Activated naive CD4-positive, alpha-beta T cell treated with anti-CD3 and anti-CD28 coated beads, Interleukin-2, amount 50 U/mL, for 72 hours (primary cell): ENCODE data around the gene SDC1. TPM values are rescaled to one million over a fixed set of nuclear protein-coding genes. Genes with fewer than 3 reads are reported as not detected.

ENCODE experiments used
- ATAC-seq, 2 donors: fragments of 150-1000 bp; cut with Tn5 transposase; 2 replicates each; pipeline ENCODE4 v1.10.0; 2021; ENCODE audit warnings: mild to moderate bottlenecking in 2 of 2, moderate library complexity in 2 of 2
- DNase-seq, 2 donors: peaks; one replicate each; pipeline ENCODE4 v3.0.0; 2021 to 2022; ENCODE audit warnings: low spot score in 2 of 2
- H3K27ac Mint-ChIP-seq, 2 donors: one replicate each; pipeline ENCODE4 v1.8.0; 2022; ENCODE audit warnings: mild to moderate bottlenecking in 2 of 2, mixed read lengths in 2 of 2
- H3K36me3 Mint-ChIP-seq, 2 donors: one replicate each; pipeline ENCODE4 v1.8.0; 2022; ENCODE audit warnings: mixed read lengths in 2 of 2
- H3K9me3 Mint-ChIP-seq, 2 donors: one replicate each; pipeline ENCODE4 v1.8.0; 2022; ENCODE audit warnings: mixed read lengths in 2 of 2
- total RNA-seq, 2 donors: library from RNA; stranded (reverse); gene quantifications; one replicate each; pipeline ENCODE4 v1.2.3, GENCODE V29; 2022

The SDC1 gene
- total RNA-seq, 2 donors from 2014 or later = 0.11 to 0.41 TPM

- no peak for DNase-seq
- no peak for ATAC-seq
- Mint-ChIP-seq H3K36me3 (no peaks in the 10 kb centered on the region), H3K27ac (no peak overlapping the region), H3K9me3 (no peaks in the 10 kb centered on the region)
Measured at GRCh38 chr2:20219763-20220380, 5.1 kb downstream of the SDC1 start.

DNA sequence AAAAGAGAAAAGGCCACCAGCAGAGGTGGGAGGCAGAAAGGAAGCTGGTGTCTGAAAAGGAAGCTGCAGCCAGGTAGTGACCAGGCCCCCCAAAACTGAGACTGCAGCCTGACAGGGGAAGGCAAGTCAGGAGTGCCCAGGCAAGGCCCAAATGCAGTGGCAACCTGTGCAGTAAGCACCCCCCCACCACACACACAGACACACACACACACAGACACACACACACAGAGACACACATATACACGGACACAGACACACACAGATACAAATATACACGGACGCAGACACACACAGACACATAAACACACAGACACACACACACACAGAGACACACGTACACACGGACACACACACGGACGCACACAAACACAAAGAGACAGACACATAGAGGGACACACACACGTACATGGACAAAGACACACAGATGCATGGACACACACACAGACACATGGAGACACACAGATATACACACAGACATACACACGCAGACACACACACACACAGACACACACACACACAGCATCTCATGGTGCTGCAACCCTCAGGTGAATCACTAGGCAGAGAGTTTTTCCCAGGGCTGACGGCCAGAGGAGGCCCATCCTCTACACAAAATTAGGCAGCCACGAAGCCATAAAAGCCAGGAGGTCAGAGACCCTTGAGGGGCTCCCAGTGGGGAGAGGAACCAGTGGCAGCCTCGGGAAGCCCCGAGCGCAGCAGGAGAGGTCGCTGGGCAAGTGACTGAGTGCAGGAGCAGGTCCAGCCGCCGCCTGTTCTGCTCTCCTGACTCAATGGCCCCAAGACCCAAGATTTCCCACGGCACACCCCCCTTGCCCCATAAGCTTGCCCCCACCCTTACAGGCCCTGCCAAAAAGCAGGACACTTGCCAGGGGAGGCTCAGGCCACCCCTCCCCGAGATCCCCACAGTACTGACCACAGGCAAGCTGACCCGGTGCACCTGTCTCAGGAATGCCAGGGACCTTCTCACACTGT, 6.3 kb downstream of the SDC1 start:
- H3K9me3 Mint-ChIP-seq = no peaks in the 10 kb centered on the region
- DNase-seq (no peak), ATAC-seq (no peak)
- no peak overlapping the region for H3K27ac Mint-ChIP-seq
- H3K36me3 Mint-ChIP-seq = no peaks in the 10 kb centered on the region

DNA sequence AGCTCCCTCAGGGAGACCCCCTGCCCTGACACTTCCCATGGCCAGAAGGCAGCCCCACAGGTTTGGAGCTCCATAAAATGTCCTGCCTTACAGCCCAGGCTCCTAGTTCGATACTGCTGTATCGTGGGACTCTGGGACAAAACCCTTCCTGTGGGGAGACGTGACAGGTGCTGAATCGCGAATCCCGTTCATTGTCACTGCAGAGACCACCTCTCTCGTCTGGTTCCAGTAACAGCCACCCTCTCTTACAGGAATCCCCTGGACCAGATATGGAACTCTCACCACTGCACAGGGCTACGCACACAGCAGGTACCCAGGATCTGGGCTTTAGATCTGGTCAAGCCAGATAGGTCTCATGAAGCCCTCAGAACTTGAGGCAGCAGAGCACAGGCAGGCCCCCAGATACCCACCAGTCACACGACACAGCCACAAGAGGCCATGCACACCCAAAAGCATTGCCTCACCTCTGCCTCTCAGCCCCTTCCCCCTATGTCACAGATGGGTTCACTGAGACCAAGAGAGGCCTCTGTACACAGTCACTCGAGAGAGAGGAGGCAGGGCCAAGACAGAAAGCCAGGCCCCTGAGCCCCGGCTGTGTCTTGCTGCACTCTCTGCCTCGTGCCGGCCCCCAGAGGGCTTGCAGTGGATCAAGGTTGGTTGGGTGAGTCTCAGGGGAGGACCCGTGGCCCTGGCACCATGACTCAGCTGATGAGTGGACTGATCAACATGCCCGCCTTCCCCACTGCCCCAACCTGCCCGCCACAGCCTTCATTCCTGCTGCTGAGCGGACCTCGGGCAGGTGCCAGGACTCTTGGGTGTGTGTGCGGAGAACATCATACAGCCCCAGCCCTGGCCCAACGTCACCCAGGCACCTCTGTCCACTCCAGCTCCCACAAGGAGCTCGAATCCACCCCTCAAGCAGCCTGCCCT, 7.6 kb downstream of the SDC1 start:
- H3K36me3 Mint-ChIP-seq = no peaks in the 10 kb centered on the region
- ATAC-seq = no peak
- DNase-seq = no peak
- no peak overlapping the region for H3K27ac Mint-ChIP-seq
- no peaks in the 10 kb centered on the region for H3K9me3 Mint-ChIP-seq

DNA sequence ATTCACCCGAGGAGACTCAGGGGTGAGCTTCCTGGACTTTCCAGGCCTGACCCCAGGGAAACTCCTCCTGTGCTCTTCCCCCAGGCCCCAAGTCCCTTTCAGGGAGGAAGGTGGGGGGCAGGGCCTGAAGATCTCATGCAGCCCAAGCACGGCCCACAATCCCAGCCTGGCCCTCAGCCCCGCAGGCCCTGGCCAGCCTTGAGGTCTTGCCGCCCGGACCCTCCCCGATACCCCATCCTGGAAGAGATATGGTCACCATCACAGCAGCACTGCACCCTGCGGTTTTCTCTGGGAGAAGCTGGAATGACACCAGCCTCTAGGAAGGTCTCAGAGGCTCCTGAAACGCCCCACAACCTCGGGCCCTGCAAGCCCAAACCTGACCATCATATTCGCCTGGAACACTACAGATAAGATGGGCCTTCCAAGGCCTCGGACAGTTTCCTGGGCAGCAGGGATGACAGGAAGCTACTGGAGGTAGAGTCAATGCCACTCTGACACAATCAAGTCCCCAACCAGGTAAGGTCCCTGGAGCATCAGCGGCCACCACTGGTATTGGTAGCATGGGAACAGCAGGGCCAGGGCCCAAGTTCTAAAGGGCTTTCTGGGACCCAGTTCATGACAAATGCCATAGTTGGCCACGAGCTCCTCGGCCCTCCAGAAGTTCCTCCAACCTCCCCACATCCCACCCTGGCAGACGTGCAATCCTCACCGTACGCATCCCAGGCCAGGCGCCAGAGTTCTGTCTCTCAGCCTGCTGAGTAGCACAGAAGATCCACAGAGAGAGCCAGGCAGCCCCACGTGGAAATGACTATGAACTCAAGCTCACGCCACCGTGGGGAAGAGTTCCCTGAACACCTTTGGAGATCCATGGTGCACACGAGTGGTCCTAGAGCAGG, 8.6 kb downstream of the SDC1 start:
- no peak for ATAC-seq
- Mint-ChIP-seq H3K36me3 (no peaks in the 10 kb centered on the region), H3K27ac (no peak overlapping the region), H3K9me3 (no peaks in the 10 kb centered on the region)
- DNase-seq = no peak

GRCh38 chr2:20215183-20216040, 9.5 kb downstream of the SDC1 start:
- no peak for DNase-seq
- Mint-ChIP-seq H3K27ac (no peak overlapping the region), H3K9me3 (no peaks in the 10 kb centered on the region), H3K36me3 (no peaks in the 10 kb centered on the region)
- no peak for ATAC-seq

- H3K36me3 Mint-ChIP-seq = no peaks in the 10 kb centered on the region
- no peaks in the 10 kb centered on the region for H3K9me3 Mint-ChIP-seq
- no peak for DNase-seq
- peak overlapping the region in 1 of 2 donors; percentile 50 for H3K27ac Mint-ChIP-seq
- ATAC-seq = no peak
Measured at GRCh38 chr2:20214566-20215182, 10.3 kb downstream of the SDC1 start.

DNA sequence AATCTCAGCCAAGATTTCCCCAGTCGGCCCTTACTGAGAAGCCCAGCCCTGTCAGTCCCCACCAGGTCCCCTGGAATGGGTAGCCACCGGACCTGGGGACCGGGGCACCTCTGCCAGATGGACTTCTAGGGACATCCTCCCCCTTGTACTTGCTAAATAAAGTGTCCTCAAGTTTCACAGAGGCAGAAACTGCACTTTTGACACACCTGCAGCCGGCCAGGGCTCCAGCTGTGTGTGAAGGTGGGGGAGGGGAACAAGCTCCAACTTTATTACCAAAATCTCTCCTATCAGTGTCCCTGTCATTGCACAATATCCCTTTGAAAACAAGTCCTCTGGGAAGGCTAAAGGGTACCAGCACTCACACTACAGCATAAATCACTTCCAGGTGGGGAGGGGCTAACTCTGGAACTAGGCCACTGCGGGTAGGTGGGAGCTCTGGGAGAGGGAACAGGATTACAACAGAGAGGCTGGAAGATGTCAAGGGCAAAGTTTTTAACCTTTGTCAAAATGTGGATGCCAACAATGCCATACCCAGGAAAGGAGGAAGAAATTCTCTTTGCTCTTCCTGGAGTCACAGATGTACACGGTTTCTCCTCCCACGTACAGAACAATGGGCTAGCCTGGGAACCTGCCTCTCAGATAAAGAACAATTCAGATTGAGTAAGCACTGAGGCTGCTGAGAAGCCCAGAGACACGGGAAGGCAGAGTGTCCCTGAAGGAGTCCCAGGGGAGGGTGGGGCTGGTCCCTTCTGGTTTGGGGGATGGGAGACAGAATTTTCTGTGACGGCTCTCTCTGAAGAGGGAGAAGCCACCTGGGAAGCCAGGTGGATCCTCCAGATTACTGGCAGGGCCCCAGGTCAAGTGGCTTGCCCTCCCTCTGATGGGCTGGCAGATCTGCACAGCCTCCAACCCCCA, 11.0 kb downstream of the SDC1 start:
- peak overlapping the region in 1 of 2 donors; percentile 50 for H3K27ac Mint-ChIP-seq
- ATAC-seq (no peak), DNase-seq (no peak)
- no peaks in the 10 kb centered on the region for H3K9me3 Mint-ChIP-seq
- H3K36me3 Mint-ChIP-seq = no peaks in the 10 kb centered on the region

GRCh38 chr2:20212871-20213503, 11.9 kb downstream of the SDC1 start:
- no peak for ATAC-seq

DNA sequence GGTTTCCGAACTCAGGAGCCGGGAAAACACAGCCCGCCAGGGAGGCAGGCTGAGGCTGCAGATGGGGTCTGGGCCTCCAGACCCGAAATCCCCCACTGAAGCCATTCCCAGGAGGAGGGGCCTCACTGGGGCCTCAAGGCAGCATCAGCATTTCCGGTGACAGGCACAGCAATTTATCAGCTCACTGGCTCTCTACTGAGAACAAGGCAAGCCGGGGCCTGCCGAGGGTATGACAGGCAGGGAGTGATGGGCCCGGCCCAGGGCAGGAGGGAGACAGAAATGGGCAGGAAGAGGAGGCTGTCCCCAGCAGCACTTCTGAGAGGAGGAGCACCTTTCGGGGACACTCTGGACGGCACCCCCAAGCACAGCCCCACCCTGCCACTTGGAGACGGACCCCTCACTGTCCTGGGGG, 12.5 kb downstream of the SDC1 start:
- DNase-seq (no peak), ATAC-seq (no peak)
- H3K27ac Mint-ChIP-seq = no peak overlapping the region

More at GRCh38 chr2:20212871-20213503, 11.9 kb downstream of the SDC1 start:
- Mint-ChIP-seq H3K36me3 (no peaks in the 10 kb centered on the region), H3K27ac (no peak overlapping the region), H3K9me3 (no peaks in the 10 kb centered on the region)
- DNase-seq = no peak

DNA sequence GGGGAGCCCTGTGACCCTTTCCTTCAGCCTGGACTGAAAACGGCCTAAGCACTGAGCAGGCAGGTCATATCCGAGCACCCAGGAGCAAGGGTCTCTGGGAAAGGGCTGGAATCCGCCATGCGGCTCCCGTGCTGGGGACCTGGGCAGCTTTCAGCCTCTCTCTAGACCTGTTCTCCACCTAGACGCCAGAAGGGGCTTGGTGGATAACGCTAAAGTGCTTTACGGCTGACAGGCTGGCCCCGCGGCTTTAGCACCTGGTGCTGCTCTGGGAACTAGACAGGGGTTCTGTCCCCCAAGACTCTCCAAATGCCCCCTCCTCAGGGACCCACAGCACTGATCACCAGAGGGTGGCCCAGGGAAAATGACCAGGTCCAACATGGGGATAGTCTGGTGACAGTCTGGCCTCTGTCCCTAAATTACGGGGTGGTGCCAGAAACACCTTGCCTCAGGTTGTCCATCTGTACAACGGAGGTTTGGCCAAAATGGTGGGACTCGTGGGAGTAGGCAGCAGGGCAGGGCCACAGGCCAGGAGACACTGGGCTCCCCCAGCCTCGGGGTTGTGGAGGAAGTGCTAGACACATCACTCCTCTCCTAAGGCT, 13.0 kb downstream of the SDC1 start:
- DNase-seq (no peak), ATAC-seq (no peak)
- Mint-ChIP-seq H3K36me3 (no peaks in the 10 kb centered on the region), H3K9me3 (no peaks in the 10 kb centered on the region), H3K27ac (no peak overlapping the region)

More for the DNA sequence above, 12.5 kb downstream of the SDC1 start:
- H3K9me3 Mint-ChIP-seq = no peaks in the 10 kb centered on the region
- H3K36me3 Mint-ChIP-seq = no peaks in the 10 kb centered on the region

DNA sequence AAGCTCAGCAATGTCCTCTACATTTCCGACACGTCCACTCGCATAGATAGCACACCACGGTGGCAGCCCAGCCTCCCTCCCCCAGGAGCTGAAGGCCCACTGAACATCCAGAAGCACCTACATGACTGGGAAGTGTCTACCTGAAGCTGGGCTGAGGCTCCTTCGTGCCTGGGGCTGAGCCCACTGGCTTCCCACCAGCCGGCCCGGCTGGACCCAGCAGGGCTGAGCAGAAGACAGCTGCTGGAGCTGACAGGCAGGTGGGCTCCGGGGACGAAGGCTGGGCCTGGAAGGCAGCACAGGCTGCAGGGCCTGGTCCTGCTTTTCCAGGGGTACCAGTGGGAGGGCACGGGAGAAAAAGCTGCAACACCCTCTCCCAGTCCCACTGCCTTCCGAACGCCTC, 13.5 kb downstream of the SDC1 start:
- DNase-seq (no peak), ATAC-seq (no peak)
- Mint-ChIP-seq H3K9me3 (no peaks in the 10 kb centered on the region), H3K27ac (no peak overlapping the region), H3K36me3 (no peaks in the 10 kb centered on the region)

DNA sequence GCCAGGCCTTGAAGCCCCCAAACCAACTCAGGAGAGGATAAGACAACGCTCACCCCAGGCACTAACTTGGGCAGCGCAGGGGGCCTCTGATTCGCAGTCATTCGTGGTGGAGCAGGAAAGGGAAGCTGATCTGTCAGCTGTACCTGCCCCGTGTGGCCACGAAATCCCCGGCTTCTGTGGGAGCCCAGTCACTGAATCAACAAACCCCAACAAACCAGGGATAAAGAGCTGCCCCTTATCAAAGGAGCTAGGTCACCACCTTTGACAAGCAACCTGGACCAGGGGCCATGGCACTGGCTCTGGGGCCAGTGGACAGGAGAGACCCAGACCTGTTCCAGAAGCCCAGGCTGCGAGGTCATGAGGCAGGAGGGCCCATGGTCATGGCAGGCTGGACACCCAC, 14.5 kb downstream of the SDC1 start:
- DNase-seq (no peak), ATAC-seq (no peak)
- H3K36me3 Mint-ChIP-seq = no peaks in the 10 kb centered on the region
- no peak overlapping the region for H3K27ac Mint-ChIP-seq
- no peaks in the 10 kb centered on the region for H3K9me3 Mint-ChIP-seq

DNA sequence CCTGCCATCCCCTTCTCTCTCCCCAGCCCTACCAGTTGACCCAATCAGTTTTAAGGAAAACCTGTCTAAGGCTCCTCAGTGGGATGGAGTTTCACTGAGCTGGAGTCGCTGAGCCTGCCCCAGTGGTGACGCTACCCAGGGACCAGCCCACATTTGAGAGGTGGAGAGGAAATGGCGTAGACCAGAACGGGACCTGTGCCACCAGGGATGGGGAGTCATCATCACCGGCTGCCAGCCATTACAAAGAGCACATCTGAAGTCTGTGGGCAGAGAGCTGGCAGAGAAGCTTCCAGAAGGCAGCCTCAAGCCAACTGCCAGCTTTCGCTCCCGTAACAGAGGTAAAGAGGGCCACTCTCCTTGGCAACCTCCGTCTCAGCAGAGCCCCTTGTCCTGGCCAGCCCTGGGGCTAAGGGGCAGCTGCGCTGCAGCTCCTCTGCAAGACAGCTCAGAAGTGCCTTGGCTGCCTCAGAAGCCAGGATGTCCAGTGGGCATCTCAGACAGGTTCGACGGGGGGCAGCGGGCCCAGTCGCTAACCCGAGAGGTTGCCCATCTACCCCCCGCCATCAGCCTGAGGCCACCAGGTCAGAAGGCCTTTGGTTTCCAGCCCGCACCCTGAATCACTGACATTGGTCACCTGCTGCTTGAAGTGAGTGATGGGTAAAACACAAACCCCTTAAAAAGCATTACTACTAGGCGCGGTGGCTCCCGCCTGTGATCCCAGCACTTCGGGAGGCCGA, 15.4 kb downstream of the SDC1 start:
- H3K36me3 Mint-ChIP-seq = no peaks in the 10 kb centered on the region
- no peak for ATAC-seq

More for the DNA sequence above, 15.4 kb downstream of the SDC1 start:
- Mint-ChIP-seq H3K27ac (no peak overlapping the region), H3K9me3 (no peaks in the 10 kb centered on the region)
- DNase-seq = no peak
